Brain microvascular endothelial cell (primary cell): ENCODE results near the gene MED13L.

ENCODE experiments used
- DNase-seq: peaks from one replicate; pipeline ENCODE4 v3.0.0-alpha.2; 2020
- H3K27ac ChIP-seq: fragments of 250-450 bp; sonication (Bioruptor Pico); 2 replicates; pipeline ENCODE4 v1.5.1; 2020; ENCODE audit warnings: mild to moderate bottlenecking, moderate library complexity
- H3K27me3 ChIP-seq: fragments of 250-450 bp; sonication (Bioruptor Pico); replicated peaks from 2 replicates; pipeline ENCODE4 v1.5.1; 2020; ENCODE audit warnings: mild to moderate bottlenecking
- H3K36me3 ChIP-seq: fragments of 250-450 bp; sonication (Bioruptor Pico); replicated peaks from 2 replicates; pipeline ENCODE4 v1.5.1; 2020; ENCODE audit warnings: mild to moderate bottlenecking
- H3K4me3 ChIP-seq: 2 replicates; pipeline ENCODE4 v1.5.1; 2011; ENCODE audit warnings: low read depth, mild to moderate bottlenecking, control low read depth, low read length, moderate library complexity
- in situ Hi-C: cut with HindIII; loops from 2 replicates; pipeline ENCODE4 v1.10.0; 2017; ENCODE audit warnings: low sequenced_read_pairs, low pct_ligation_motif_present
- TF ChIP-seq, protein P1 (sequence below): IDR thresholded peaks from 2 replicates; pipeline ENCODE4 v1.5.1; 2011; ENCODE audit warnings: low read depth, mild to moderate bottlenecking, moderate library complexity, low read length, control low read depth, inconsistent platforms; ENCODE audit errors: missing control alignments

MED13L gene

GRCh38 chr12:115936997-115937916, 340.2 kb downstream of the MED13L start:
- no peaks in the 10 kb centered on the region for H3K36me3 ChIP-seq
- H3K27me3 ChIP-seq = no peaks in the 10 kb centered on the region
- H3K4me3 ChIP-seq = no peak overlapping the region
- in situ Hi-C loops = no loop called here
- H3K27ac ChIP-seq = no peak overlapping the region
- DNase-seq = no peak
- TF ChIP-seq, protein P1, sequence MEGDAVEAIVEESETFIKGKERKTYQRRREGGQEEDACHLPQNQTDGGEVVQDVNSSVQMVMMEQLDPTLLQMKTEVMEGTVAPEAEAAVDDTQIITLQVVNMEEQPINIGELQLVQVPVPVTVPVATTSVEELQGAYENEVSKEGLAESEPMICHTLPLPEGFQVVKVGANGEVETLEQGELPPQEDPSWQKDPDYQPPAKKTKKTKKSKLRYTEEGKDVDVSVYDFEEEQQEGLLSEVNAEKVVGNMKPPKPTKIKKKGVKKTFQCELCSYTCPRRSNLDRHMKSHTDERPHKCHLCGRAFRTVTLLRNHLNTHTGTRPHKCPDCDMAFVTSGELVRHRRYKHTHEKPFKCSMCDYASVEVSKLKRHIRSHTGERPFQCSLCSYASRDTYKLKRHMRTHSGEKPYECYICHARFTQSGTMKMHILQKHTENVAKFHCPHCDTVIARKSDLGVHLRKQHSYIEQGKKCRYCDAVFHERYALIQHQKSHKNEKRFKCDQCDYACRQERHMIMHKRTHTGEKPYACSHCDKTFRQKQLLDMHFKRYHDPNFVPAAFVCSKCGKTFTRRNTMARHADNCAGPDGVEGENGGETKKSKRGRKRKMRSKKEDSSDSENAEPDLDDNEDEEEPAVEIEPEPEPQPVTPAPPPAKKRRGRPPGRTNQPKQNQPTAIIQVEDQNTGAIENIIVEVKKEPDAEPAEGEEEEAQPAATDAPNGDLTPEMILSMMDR = no peak

GRCh38 chr12:115934877-115935276, 342.6 kb downstream of the MED13L start:
- in situ Hi-C loops = no loop called here
- TF ChIP-seq, protein P1 = no peak
- H3K36me3 ChIP-seq = no peaks in the 10 kb centered on the region
- no peak overlapping the region for H3K27ac ChIP-seq
- DNase-seq = no peak
- no peaks in the 10 kb centered on the region for H3K27me3 ChIP-seq
- no peak overlapping the region for H3K4me3 ChIP-seq

GRCh38 chr12:115934046-115934445, 343.4 kb downstream of the MED13L start:
- in situ Hi-C loops = no loop called here
- no peaks in the 10 kb centered on the region for H3K27me3 ChIP-seq
- H3K27ac ChIP-seq = no peak overlapping the region
- no peak overlapping the region for H3K4me3 ChIP-seq
- DNase-seq = no peak
- H3K36me3 ChIP-seq = no peaks in the 10 kb centered on the region
- TF ChIP-seq, protein P1 = no peak

- in situ Hi-C loops = no loop called here
- no peak overlapping the region for H3K27ac ChIP-seq
- no peaks in the 10 kb centered on the region for H3K36me3 ChIP-seq
- H3K27me3 ChIP-seq = no peaks in the 10 kb centered on the region
- TF ChIP-seq, protein P1 = no peak
- H3K4me3 ChIP-seq = no peak overlapping the region
- no peak for DNase-seq
Observed at GRCh38 chr12:115932066-115932465, 345.4 kb downstream of the MED13L start.

DNA sequence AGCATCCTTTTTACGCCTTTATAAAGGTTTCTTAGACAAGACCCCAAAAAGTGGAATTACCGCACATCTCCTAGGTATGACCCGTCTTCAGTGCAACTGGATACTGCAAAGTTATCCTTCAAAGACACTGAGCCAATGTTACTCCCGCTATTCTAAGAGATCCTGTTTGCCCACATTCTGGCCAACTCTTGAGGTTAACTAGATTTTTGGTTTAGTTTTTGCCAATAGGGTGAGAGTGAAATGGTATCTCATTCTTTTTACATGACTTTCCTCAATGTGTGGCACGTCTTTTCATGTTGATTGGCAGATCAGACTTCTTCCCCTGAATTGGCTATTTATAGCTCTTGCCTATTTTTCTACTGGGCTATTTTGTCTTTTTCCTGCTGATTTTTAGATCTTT, 347.2 kb downstream of the MED13L start:
- in situ Hi-C loops = no loop called here
- Histone ChIP-seq H3K4me3 (no peak overlapping the region), H3K27me3 (no peaks in the 10 kb centered on the region), H3K36me3 (no peaks in the 10 kb centered on the region), H3K27ac (no peak overlapping the region)
- TF ChIP-seq, protein P1 = no peak
- DNase-seq = no peak
